Mesendoderm (in vitro differentiated cells): Measurements from ENCODE around the gene ENO1.

Experiments
- DNase-seq: peaks from one replicate; pipeline ENCODE4 v3.0.0; 2013
- H2AK5ac ChIP-seq: 2 replicates; pipeline ENCODE4 v1.6.1; 2013; ENCODE audit warnings: low read length, inconsistent platforms
- H2BK120ac ChIP-seq: 2 replicates; pipeline ENCODE4 v1.6.1; 2013; ENCODE audit warnings: low read depth, mild to moderate bottlenecking, low read length, moderate library complexity, mixed read lengths
- H2BK15ac ChIP-seq: replicated peaks from 2 replicates; pipeline ENCODE4 v1.6.1; 2013; ENCODE audit warnings: low read depth, mild to moderate bottlenecking, moderate library complexity
- H2BK5ac ChIP-seq: 2 replicates; pipeline ENCODE4 v1.6.1; 2013; ENCODE audit warnings: low read length, inconsistent platforms
- H3K18ac ChIP-seq: 2 replicates; pipeline ENCODE4 v1.6.1; 2013; ENCODE audit warnings: mild to moderate bottlenecking, low read length, mixed read lengths
- H3K23ac ChIP-seq: one replicate; pipeline ENCODE4 v1.6.1; 2013; ENCODE audit warnings: low read length
- H3K27ac ChIP-seq: 2 replicates; pipeline ENCODE4 v1.5.1; 2013; ENCODE audit warnings: low read depth, mild to moderate bottlenecking, inconsistent platforms, low read length, moderate library complexity
- H3K27me3 ChIP-seq: 2 replicates; pipeline ENCODE4 v1.6.1; 2013; ENCODE audit warnings: low read length, control low read depth, mild to moderate bottlenecking, inconsistent platforms; ENCODE audit not compliant: insufficient read depth, poor library complexity
- H3K36me3 ChIP-seq: 2 replicates; pipeline ENCODE4 v1.6.1; 2013; ENCODE audit warnings: low read length, inconsistent platforms; ENCODE audit not compliant: control insufficient read depth, insufficient read depth
- H3K4ac ChIP-seq: one replicate; pipeline ENCODE4 v1.6.1; 2013; ENCODE audit warnings: low read depth, mild to moderate bottlenecking, low read length, moderate library complexity
- H3K4me1 ChIP-seq: 2 replicates; pipeline ENCODE4 v1.6.1; 2013; ENCODE audit warnings: low read depth, low read length, inconsistent platforms; ENCODE audit not compliant: control insufficient read depth
- H3K4me2 ChIP-seq: 2 replicates; pipeline ENCODE4 v1.6.1; 2013; ENCODE audit warnings: low read length
- H3K4me3 ChIP-seq: 2 replicates; pipeline ENCODE4 v1.5.1; 2013; ENCODE audit warnings: mild to moderate bottlenecking, low read length
- H3K56ac ChIP-seq: one replicate; pipeline ENCODE4 v1.6.1; 2013; ENCODE audit warnings: low read length
- H3K79me1 ChIP-seq: 2 replicates; pipeline ENCODE4 v1.6.1; 2013; ENCODE audit warnings: low read length, inconsistent platforms
- H3K79me2 ChIP-seq: 2 replicates; pipeline ENCODE4 v1.6.1; 2013; ENCODE audit warnings: mild to moderate bottlenecking, low read length; ENCODE audit not compliant: control insufficient read depth, insufficient read depth
- H3K9ac ChIP-seq: 2 replicates; pipeline ENCODE4 v1.6.1; 2013; ENCODE audit warnings: low read length, inconsistent platforms
- H4K5ac ChIP-seq: one replicate; pipeline ENCODE4 v1.6.1; 2013; ENCODE audit warnings: low read length
- H4K8ac ChIP-seq: one replicate; pipeline ENCODE4 v1.6.1; 2013; ENCODE audit warnings: low read depth, mild to moderate bottlenecking, control low read depth, low read length, moderate library complexity
- WGBS: extraction: QIAGEN DNeasy Blood & Tissue Kit; methylation state at CpG from one replicate; pipeline ENCODE4 v1.1.7; 2013; ENCODE audit warnings: low lambda C conversion rate, missing lambda C conversion rate; ENCODE audit not compliant: insufficient coverage; ENCODE audit errors: extremely low coverage; 5-methylcytosine and 5-hydroxymethylcytosine counted together

ENO1 gene

GRCh38 chr1:8863794-8864233 lies 14.7 kb downstream of the ENO1 start:
- no peak for DNase-seq
- Histone ChIP-seq H2BK5ac (no peak overlapping the region), H3K4ac (no peak overlapping the region), H3K4me3 (no peak overlapping the region), H2AK5ac (no peak overlapping the region), H2BK120ac (no peak overlapping the region), H3K27me3 (no peaks in the 10 kb centered on the region), H4K8ac (no peak overlapping the region), H3K27ac (peak overlapping the region; percentile 4), H3K4me2 (no peak overlapping the region), H3K79me1 (peaks cover 19% of the 10 kb centered on the region), H3K23ac (no peak overlapping the region), H3K79me2 (peaks cover 3% of the 10 kb centered on the region), H3K18ac (no peak overlapping the region), H3K56ac (no peak overlapping the region), H2BK15ac (no peak overlapping the region), H3K36me3 (peaks cover 71% of the 10 kb centered on the region), H3K9ac (no peak overlapping the region), H4K5ac (no peak overlapping the region), H3K4me1 (no peaks in the 10 kb centered on the region)
- WGBS = no CpG with 5 or more reads among the region's 13 CpGs

- Histone ChIP-seq H3K27ac (no peak overlapping the region), H3K9ac (no peak overlapping the region)
- WGBS = no CpG with 5 or more reads among the region's 7 CpGs
These were observed 15.3 kb downstream of the ENO1 start for GRCh38 chr1:8863138-8863537.

GRCh38 chr1:8862528-8862927 lies 16.0 kb downstream of the ENO1 start:
- Histone ChIP-seq H3K36me3 (peaks cover 65% of the 10 kb centered on the region), H3K4me2 (no peak overlapping the region), H3K27ac (no peak overlapping the region), H3K4me3 (no peak overlapping the region), H3K4me1 (no peaks in the 10 kb centered on the region), H3K9ac (no peak overlapping the region), H2BK120ac (no peak overlapping the region), H2AK5ac (no peak overlapping the region), H3K4ac (no peak overlapping the region), H2BK15ac (no peak overlapping the region), H3K79me2 (no peaks in the 10 kb centered on the region), H3K56ac (no peak overlapping the region), H4K8ac (no peak overlapping the region), H3K18ac (no peak overlapping the region), H2BK5ac (no peak overlapping the region), H3K23ac (no peak overlapping the region), H3K27me3 (no peaks in the 10 kb centered on the region), H3K79me1 (peaks cover 17% of the 10 kb centered on the region), H4K5ac (no peak overlapping the region)
- no CpG with 5 or more reads among the region's 4 CpGs for WGBS
- DNase-seq = peak; percentile 81

More at GRCh38 chr1:8863138-8863537, 15.3 kb downstream of the ENO1 start:
- Histone ChIP-seq H3K4me2 (no peak overlapping the region), H3K4me3 (no peak overlapping the region), H3K4me1 (no peaks in the 10 kb centered on the region), H2BK120ac (no peak overlapping the region), H3K56ac (no peak overlapping the region), H2BK5ac (no peak overlapping the region), H3K27me3 (no peaks in the 10 kb centered on the region), H4K5ac (no peak overlapping the region), H4K8ac (no peak overlapping the region), H3K79me2 (peaks cover 2% of the 10 kb centered on the region), H2BK15ac (no peak overlapping the region), H3K23ac (no peak overlapping the region), H3K36me3 (peaks cover 70% of the 10 kb centered on the region), H3K4ac (no peak overlapping the region), H3K18ac (no peak overlapping the region), H3K79me1 (peaks cover 17% of the 10 kb centered on the region), H2AK5ac (no peak overlapping the region)
- no peak for DNase-seq

DNA sequence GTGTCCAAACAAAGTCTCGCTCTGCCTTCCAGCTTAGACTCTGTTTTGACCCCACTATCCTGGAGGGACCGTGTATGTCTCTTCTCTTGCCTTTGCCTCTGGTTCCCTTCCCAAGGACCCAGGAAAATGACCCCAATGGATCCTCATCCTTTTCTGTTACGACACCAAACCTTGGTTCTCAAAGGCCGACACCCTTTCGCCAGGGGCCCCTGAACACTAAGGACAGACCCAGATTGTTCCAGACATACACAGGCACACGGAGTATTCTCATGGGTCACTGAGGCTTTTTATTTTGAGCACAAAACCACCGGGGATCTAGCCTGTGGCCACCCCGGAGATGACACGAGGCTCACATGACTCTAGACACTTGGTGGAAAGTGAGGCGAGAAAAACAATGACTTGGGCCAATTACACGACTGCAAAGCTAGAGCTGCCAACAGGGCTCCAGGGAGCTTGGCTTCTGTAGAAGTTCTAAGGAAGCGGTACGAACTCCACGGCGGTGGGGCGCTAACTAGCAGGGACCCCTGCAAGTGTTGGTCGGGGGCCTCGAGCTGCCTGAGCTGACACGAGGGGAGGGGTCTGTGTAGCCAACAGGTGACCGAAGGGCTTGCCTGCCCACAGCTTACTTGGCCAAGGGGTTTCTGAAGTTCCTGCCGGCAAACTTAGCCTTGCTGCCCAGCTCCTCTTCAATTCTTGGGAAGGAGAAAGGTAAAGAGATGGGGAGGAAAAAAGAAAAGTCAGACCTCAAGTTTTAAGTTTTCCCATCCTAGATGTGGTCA lies 17.6 kb downstream of the ENO1 start:
- Histone ChIP-seq H3K27ac (no peak overlapping the region), H4K5ac (no peak overlapping the region), H3K4me3 (no peak overlapping the region), H4K8ac (no peak overlapping the region), H2BK15ac (no peak overlapping the region), H3K36me3 (peaks cover 55% of the 10 kb centered on the region), H3K79me2 (no peaks in the 10 kb centered on the region), H3K4ac (no peak overlapping the region), H3K56ac (no peak overlapping the region), H3K79me1 (peaks cover 13% of the 10 kb centered on the region), H3K18ac (no peak overlapping the region), H3K4me2 (no peak overlapping the region), H2AK5ac (no peak overlapping the region), H3K9ac (no peak overlapping the region), H3K27me3 (no peaks in the 10 kb centered on the region), H2BK120ac (no peak overlapping the region), H3K4me1 (no peaks in the 10 kb centered on the region), H2BK5ac (no peak overlapping the region), H3K23ac (no peak overlapping the region)
- WGBS = no CpG with 5 or more reads among the region's 21 CpGs
- no peak for DNase-seq

GRCh38 chr1:8858888-8859706 lies 19.4 kb downstream of the ENO1 start:
- no peak overlapping the region for H3K9ac ChIP-seq

More at GRCh38 chr1:8858888-8859706, 19.4 kb downstream of the ENO1 start:
- Histone ChIP-seq H3K23ac (no peak overlapping the region), H3K4me1 (no peaks in the 10 kb centered on the region), H4K5ac (no peak overlapping the region), H3K27ac (no peak overlapping the region), H2BK120ac (no peak overlapping the region), H3K56ac (no peak overlapping the region), H3K36me3 (peaks cover 39% of the 10 kb centered on the region), H3K4me2 (no peak overlapping the region), H3K4ac (no peak overlapping the region), H3K18ac (no peak overlapping the region), H3K27me3 (no peaks in the 10 kb centered on the region), H2AK5ac (no peak overlapping the region), H4K8ac (no peak overlapping the region), H3K79me1 (peaks cover 3% of the 10 kb centered on the region), H2BK15ac (no peak overlapping the region), H3K4me3 (no peak overlapping the region), H2BK5ac (no peak overlapping the region), H3K79me2 (no peaks in the 10 kb centered on the region)
- peak; percentile 80 for DNase-seq
- WGBS = no CpG with 5 or more reads among the region's 12 CpGs
